ENCODE measurements around the gene HDAC4.

The HDAC4 gene

DNA sequence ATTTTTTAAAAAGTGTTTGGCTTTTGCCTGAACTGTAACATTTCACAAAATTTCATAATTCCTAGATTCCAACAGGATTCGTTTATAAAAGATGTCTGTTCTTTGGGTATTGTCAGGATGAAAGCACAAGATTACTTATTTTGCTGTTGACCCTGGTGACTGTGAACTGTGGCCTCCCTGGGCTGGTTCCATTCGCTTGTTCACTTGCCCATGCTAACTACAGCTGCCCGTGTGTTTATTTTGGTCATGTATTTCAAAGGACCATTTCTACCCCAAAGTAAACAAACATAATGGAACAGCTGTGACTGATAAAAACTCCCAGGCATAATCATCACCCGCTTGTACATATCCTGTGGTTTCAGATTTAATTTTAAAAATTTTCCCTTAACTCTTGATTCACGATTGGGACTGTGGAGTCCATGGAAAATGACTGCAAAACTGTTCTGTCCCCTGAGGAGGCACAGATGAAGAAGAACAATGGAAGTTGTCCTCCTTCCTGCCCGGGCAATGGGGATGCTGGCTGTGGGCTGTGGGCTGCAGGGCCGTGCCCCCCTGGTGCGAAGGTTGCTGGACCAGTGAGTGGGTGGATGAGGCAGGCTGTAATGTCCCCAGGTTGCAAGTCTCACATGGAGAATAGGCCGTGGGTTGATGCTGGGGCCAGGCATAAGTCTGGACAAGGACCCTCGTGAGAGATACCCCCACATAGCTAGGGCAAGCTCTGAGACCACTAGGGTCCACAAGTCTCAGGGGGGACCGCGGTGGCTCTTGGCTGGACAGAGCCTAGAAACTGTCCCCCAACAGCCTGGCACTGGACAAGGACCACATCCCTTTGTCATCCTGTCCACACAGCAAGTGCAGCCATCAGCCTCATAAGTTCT, 28.9 kb upstream of the HDAC4 start:
- DNase-seq (ENCODE audit: low read depth in 2 of 2) = no peak

DNA sequence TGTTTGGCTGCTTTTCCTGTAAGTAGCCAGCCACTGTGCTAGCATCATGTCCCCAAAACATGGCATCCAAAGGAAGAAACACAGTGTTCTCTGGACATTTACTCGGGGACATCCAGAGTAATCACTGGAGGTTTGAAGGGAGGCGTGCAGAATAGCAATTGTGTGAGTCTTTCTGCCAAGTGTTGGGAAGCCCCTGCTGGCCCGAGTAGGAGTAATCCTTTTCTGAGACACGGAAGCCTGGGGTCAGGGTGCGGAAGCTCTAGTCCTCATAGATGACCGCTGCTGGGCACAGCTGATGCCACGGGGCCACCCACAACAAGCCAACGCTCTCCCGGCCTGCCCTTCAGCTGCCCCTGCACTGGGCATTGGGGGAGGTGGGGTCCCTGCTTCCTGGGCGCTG, 24.8 kb upstream of the HDAC4 start:
- no peak for DNase-seq (ENCODE audit: low read depth in 2 of 2)

DNA sequence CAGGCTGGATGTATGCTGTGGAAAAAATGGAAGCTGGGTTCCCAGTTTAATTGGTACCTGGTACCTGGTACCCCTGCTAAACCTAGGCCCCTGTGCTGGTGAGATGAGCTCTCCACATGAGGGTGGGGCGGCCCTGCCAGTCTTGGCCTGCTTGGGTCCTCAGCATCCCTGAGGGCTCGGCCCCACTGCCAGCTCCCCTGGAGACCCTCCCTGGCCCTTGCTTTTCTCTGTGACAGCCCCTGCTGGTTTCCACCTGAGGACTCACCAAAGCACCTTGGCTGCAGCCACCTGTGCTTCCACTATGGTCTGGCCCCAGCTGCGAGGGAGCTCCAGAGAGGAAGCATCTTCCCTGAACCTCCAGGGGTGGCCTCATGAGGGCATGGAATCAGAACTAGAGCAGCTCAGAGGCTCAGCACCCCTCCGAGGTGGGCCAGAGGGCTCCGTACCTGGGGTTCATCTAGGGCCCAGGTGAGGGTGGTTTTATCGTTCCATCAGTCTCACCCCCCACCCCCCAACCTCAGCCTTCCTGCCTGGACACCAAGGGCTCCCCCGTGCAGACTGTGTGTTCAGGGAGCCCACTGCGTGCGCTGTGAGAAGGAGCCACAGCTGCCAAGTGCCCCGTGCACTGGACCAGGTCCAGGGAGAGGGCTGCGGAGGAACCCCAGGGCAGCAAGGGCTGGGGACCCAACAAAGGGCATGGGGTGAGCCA, 23.7 kb upstream of the HDAC4 start:
- DNase-seq (ENCODE audit: low read depth in 2 of 2) = no peak

DNA sequence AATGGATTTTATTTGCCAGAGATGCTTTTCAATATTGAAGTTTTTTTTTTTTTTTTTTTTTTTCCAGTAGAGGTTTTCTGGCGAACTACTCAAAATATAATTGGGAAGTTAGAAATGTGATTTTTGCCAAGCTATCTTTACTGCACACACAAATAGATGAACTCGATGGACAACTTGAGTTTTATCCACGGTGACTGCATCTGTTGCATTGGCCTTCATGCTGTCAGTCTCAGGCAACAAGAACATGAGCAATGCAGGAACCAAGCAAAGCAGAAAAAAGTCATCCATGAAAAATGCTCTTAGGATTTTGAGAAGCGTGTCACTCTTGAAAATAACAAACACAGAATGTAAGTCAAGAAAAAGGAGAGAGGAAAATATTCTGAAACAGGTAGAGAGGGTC, 22.7 kb upstream of the HDAC4 start:
- DNase-seq (ENCODE audit: low read depth in 2 of 2) = no peak

GRCh38 chr2:239421851-239422250, 21.0 kb upstream of the HDAC4 start:
- DNase-seq (ENCODE audit: low read depth in 2 of 2) = no peak

DNA sequence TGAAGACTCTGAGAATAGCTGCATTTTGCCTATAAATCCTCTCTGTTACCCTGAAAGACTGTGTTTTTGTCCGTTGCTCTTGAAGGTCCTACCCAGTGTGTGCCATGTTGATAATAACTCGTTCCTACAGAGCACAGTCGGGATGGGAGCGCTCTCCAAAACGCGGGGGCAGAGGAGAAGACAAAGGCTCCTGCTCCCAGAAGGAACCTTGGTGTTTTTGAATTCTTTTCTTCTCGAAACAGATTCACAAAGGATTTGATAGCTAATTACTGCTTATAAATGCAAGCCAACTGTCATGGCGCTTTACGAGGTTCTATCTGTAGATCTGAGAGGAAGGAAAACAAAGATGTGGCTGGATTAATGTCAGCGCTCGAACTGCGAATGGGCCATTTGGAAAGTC, 19.3 kb upstream of the HDAC4 start:
- no peak for DNase-seq (ENCODE audit: low read depth in 2 of 2)

GRCh38 chr2:239418918-239419317, 18.1 kb upstream of the HDAC4 start:
- no peak for DNase-seq (ENCODE audit: low read depth in 2 of 2)

- DNase-seq (ENCODE audit: low read depth in 2 of 2) = no peak
Observed at GRCh38 chr2:239412905-239413603, 12.2 kb upstream of the HDAC4 start.

- no peak for DNase-seq (ENCODE audit: low read depth in 2 of 2)
Observed at GRCh38 chr2:239411549-239412319, 10.9 kb upstream of the HDAC4 start.

GRCh38 chr2:239411117-239411516, 10.3 kb upstream of the HDAC4 start:
- no peak for DNase-seq (ENCODE audit: low read depth in 2 of 2)

DNA sequence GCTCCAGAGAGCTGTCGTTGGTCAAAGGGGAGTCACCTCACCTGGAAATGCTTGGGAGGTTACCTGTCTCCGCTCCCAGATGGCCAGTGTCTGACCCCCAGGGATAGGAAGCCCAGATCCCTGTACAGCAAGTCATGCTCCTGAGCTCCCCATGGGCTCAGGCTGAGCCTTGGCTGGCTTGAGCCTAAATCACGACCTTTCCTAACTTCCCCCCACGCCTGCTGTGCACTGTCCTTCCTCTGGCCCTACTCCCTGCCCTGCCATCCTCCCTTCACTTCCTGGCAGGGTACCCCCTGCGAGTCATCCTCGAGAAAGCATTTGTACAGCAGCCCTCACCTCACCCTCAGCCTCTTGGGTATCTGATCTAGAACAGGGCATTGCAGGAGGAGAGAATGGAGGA, 9.2 kb upstream of the HDAC4 start:
- DNase-seq (ENCODE audit: low read depth in 2 of 2) = no peak

DNA sequence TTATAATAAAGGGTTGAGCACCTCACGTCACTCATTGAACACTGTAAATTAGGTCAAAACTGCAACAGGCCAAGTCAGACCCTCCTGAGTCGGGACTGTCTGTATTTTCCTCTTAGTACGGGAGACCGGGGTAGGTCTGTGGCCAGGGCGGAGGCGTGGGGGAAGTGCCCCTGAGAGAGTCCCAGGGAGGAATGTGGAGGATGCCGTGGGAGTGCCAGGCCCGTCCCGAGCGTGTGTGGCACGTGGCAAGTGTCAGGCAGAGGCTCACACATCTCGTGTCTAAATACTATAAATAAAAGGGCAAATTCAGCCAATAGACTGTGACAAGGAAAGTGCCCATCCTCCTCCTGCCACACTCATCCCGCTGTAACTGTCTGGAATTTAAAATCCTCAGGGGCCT, 6.3 kb upstream of the HDAC4 start:
- DNase-seq (ENCODE audit: low read depth in 2 of 2) = no peak

DNA sequence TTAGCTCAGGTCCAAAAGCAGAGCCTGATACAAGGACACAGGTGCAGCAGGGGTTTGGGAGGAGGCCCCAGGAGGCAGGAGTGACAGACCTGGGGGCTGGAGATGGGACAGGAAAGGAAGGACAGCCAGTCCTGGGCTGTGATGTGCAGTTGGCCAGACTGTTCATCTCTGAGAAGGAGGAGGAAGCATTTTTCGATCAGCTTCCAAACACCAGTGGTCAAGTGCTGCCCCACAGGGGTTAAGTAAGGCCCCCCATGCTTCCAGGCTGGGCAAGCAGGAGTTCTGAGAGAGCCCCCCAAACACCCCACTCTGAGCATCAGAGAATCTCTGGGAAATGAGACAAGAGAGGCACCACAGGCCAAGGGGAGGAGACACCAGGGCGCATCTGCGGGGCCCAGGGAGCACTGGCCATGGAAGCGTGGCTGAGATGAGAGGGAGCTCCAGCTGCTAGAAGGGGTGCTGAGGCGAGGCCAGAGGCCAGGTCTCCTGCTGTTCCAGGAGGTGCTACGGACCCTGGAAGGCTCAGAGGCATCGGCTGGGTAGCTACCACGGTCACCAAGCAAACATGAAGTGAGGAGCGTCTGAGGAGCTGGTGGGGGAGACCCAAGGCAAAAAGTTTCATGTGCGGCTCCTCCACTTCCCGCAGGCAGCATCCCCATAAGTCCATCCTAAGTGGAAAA, 5.6 kb upstream of the HDAC4 start:
- DNase-seq (ENCODE audit: low read depth in 2 of 2) = no peak

GRCh38 chr2:239405071-239405470, 4.3 kb upstream of the HDAC4 start:
- DNase-seq (ENCODE audit: low read depth in 2 of 2) = no peak

- no peak for DNase-seq (ENCODE audit: low read depth in 2 of 2)
Observed at GRCh38 chr2:239402666-239403065, 1.8 kb upstream of the HDAC4 start.

DNA sequence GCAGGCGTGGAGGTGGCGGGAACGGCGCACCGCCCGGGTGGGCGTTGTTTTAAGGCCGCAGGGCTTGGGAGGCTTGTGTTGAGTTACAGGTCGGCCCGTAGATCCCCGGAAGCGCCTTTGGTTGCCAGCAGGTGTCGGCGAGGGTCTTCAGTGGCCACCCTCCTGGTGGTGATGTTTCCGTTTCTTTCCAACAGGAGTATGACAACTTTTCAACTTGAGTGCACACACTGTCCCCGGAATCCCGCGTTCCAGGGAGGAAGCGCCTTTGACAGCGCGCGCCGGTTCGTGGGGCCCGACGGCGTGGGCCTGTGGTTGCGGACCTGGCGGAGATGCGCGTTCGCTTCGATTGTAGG, 1.0 kb upstream of the HDAC4 start:
- peak; percentile 22 to 27 for DNase-seq (ENCODE audit: low read depth in 2 of 2)

DNA sequence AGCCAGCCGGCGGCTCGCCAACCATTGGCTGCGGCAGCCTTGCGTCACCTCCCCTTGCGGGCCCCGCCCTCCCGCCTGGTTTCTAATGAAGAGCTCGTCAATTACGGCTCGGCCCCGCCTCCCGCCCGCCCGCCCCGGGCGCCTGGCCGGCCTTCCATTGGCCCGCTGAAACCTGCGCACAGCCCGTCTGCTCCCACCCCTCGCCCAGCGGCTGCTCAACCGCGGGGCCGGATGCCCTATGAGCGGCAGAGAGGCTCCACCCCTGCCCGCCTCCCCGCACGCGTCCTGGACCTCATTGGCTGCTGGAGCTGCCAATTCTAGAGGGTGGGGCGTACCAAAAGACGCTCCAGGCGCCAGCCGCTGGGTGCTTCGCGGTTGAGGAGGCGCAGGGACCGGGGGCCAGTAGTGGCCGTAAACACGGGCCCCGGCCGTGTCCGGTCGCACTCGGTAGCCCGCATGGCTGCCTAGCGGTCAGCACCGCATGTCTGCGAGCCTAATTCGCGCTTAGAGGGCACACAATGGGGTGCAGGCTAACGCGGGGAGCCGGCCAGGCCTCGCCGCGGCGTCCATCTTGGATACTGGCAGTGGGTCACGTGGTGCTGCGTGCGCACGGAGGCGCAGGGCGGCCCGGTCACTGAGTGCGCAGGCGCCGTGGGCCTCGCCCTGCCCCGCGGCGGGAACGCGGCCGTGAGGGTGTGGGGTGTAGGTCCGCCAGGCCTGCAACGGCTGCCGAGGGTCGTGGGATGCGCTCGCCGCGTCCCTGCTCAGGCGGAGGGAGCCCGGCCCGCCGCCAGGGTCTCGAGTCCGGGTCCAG, 454 bp upstream of the HDAC4 start:
- DNase-seq (ENCODE audit: low read depth in 2 of 2) = peak; percentile 98 to 99

GRCh38 chr2:239399921-239400595, 762 bp downstream of the HDAC4 start:
- DNase-seq (ENCODE audit: low read depth in 2 of 2) = no peak

DNA sequence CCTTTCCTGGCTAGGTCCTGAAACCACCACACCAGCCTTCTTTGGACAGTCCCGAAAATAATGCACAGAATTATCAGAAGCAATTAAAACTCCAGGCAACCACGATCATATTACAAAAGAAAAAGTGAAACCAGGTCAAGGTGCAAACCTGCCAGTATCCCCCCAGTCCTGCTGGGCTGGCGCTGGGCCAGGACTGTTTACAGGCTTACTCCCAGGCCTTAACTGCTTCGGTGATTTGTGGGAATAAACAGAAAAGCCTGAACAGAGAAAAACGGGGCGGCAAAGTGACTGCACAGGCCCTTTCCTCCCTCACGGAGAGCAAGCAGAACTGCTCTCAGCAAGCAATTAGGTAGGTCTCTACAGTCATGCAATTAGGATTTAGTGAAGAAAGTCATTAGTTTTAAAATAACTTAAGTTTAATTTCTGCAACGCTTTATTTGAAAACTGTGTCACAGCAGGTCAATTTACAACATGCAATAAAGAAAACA, 1.3 kb downstream of the HDAC4 start:
- no peak for DNase-seq (ENCODE audit: low read depth in 2 of 2)

- no peak for DNase-seq (ENCODE audit: low read depth in 2 of 2)
Observed at GRCh38 chr2:239398521-239398921, 2.3 kb downstream of the HDAC4 start.

Measured in activated CD4-positive, alpha-beta T cell treated with anti-CD3 and anti-CD28 coated beads for 24 hours (primary cell).